Measurements from ENCODE around the gene TMEM135. TPM values are rescaled to one million over a fixed set of nuclear protein-coding genes. Genes with fewer than 3 reads are reported as not detected.

Gene TMEM135
- total RNA-seq, 1 experiment from 2014 or later = 65.5 TPM

- intact Hi-C loops (cut with micrococcal nuclease; ENCODE audit: unreplicated experiment) = no loop called here
- Histone ChIP-seq H3K27ac (ENCODE audit: low read length) (no peak overlapping the region), H3K4me1 (ENCODE audit: control insufficient read depth, insufficient read depth, low read length) (no peaks in the 10 kb centered on the region; the same call in 1 of the 2 replicates), H3K9me3 (ENCODE audit: control insufficient read depth, insufficient read depth, low read depth, low read length) (no peaks in the 10 kb centered on the region), H3K36me3 (ENCODE audit: control insufficient read depth, insufficient read depth, low read length) (no peaks in the 10 kb centered on the region), H3K4me3 (ENCODE audit: low read depth in 2 of 2, low read length in 2 of 2) (no peak overlapping the region), H3K27me3 (ENCODE audit: control insufficient read depth, insufficient read depth, low read length) (no peaks in the 10 kb centered on the region)
- in situ Hi-C loops (cut with HindIII; ENCODE audit: low pct_unique_long_range_greater_than_20kb, low sequenced_read_pairs) = no loop called here
- DNase-seq (ENCODE audit: low read depth, low spot score) = no peak
- peak; percentile 48; the same call in 1 of the 2 replicates for ATAC-seq
- POLR2A ChIA-PET = no interaction called here
- TF ChIP-seq POLR2AphosphoS5 (IDR thresholded peaks at IDR 0.05; ENCODE audit: low read depth, low read length) = no peak
- TF ChIP-seq SIN3A (IDR thresholded peaks at IDR 0.05; ENCODE audit: borderline replicate concordance, insufficient read depth, low read depth, low read length) = no peak
- TF ChIP-seq REST (IDR thresholded peaks at IDR 0.05; ENCODE audit: insufficient read depth in 1 of 2, low read depth in 2 of 2, low read length in 1 of 2) = no peak
- no peak for TF ChIP-seq TCF7L2 (IDR thresholded peaks at IDR 0.05; ENCODE audit: low read depth, low read length)
- no peak for TF ChIP-seq CTCF (IDR thresholded peaks at IDR 0.05)
- no TSS peak for BruUV-seq (replicated peaks)
- CTCF ChIA-PET = no interaction called here
These were observed 20.0 kb downstream of the TMEM135 start for GRCh38 chr11:87057749-87058148.

- Histone ChIP-seq H3K4me3 (ENCODE audit: low read depth in 2 of 2, low read length in 2 of 2) (no peak overlapping the region), H3K4me1 (ENCODE audit: control insufficient read depth, insufficient read depth, low read length) (peaks cover 7% of the 10 kb centered on the region; the same call in 1 of the 2 replicates), H3K27ac (ENCODE audit: low read length) (no peak overlapping the region), H3K36me3 (ENCODE audit: control insufficient read depth, insufficient read depth, low read length) (no peaks in the 10 kb centered on the region), H3K27me3 (ENCODE audit: control insufficient read depth, insufficient read depth, low read length) (no peaks in the 10 kb centered on the region), H3K9me3 (ENCODE audit: control insufficient read depth, insufficient read depth, low read depth, low read length) (no peaks in the 10 kb centered on the region)
- intact Hi-C loops (cut with micrococcal nuclease; ENCODE audit: unreplicated experiment) (no loop called here), in situ Hi-C loops (cut with HindIII; ENCODE audit: low pct_unique_long_range_greater_than_20kb, low sequenced_read_pairs) (no loop called here)
- no peak for DNase-seq (ENCODE audit: low read depth, low spot score)
- CTCF ChIA-PET = interaction anchor here (0.7 kb wide), 1 partner anchor 333 kb away, joined by 3 read pairs; no protein-coding TSS in a partner anchor
- POLR2A ChIA-PET = interaction anchor here (0.7 kb wide), 1 partner anchor 25 kb away, joined by 4 read pairs; no protein-coding TSS in a partner anchor
- ATAC-seq = no peak
- TF ChIP-seq CTCF (IDR thresholded peaks at IDR 0.05) (no peak), SIN3A (IDR thresholded peaks at IDR 0.05; ENCODE audit: borderline replicate concordance, insufficient read depth, low read depth, low read length) (no peak), POLR2AphosphoS5 (IDR thresholded peaks at IDR 0.05; ENCODE audit: low read depth, low read length) (no peak), TCF7L2 (IDR thresholded peaks at IDR 0.05; ENCODE audit: low read depth, low read length) (no peak), REST (IDR thresholded peaks at IDR 0.05; ENCODE audit: insufficient read depth in 1 of 2, low read depth in 2 of 2, low read length in 1 of 2) (no peak)
- no TSS peak for BruUV-seq (replicated peaks)
These were observed 22.1 kb downstream of the TMEM135 start for GRCh38 chr11:87059596-87060390.
